HFFc6 (cell line): ENCODE results near the gene ORMDL3. TPM values are rescaled to one million over a fixed set of nuclear protein-coding genes. Genes with fewer than 3 reads are reported as not detected.
A peak's percentile ranks its signal among the peaks of the same experiment; 100 is the strongest.
"Not testable (repeated sequence)": the region's sequence is repeated elsewhere in the genome, so short reads cannot be mapped to it uniquely, and the experiment has no call there.

Experiments used
- DNase-seq: peaks from one replicate; pipeline ENCODE4 v3.0.0-alpha.2; 2018
- H3K27ac Mint-ChIP-seq: 2 replicates; pipeline ENCODE4 v1.8.0; 2020; ENCODE audit warnings: mild to moderate bottlenecking, mixed read lengths
- H3K27me3 Mint-ChIP-seq: 2 replicates; pipeline ENCODE4 v1.8.0; 2021; ENCODE audit warnings: mild to moderate bottlenecking, moderate library complexity, mixed read lengths; ENCODE audit not compliant: insufficient read depth
- H3K36me3 Mint-ChIP-seq: 2 replicates; pipeline ENCODE4 v1.8.0; 2021; ENCODE audit warnings: low read depth, mixed read lengths
- H3K4me1 Mint-ChIP-seq: 2 replicates; pipeline ENCODE4 v1.8.0; 2020; ENCODE audit warnings: low read depth, mixed read lengths
- H3K4me3 Mint-ChIP-seq: 2 replicates; pipeline ENCODE4 v1.8.0; 2020; ENCODE audit warnings: mild to moderate bottlenecking, moderate library complexity, mixed read lengths
- H3K9me3 Mint-ChIP-seq: 2 replicates; pipeline ENCODE4 v1.8.0; 2020; ENCODE audit warnings: mild to moderate bottlenecking, mixed read lengths
- CTCF ChIP-seq: fragments of 200-600 bp; sonication (generic); IDR thresholded peaks from 2 replicates; pipeline ENCODE4 v1.5.0; 2021; ENCODE audit warnings: antibody characterized with exemption, mild to moderate bottlenecking
- total RNA-seq, 6 experiments: library from RNA; stranded (reverse); fragmentation: NEBNext Ultra II Directional; extraction: Animal tissue kit (Norgen Biotek cat#: 25700); gene quantifications; 2 replicates in 1 of 6; 3 replicates in 5 of 6; pipeline ENCODE4 v1.2.3, GENCODE V29; 2021

ORMDL3 gene
- total RNA-seq, 6 experiments from 2014 or later: 39.0 to 63.9 (median 49.9) TPM

- no peak for TF ChIP-seq CTCF
- no peaks in the 10 kb centered on the region for H3K9me3 Mint-ChIP-seq
- H3K4me3 Mint-ChIP-seq: no peak overlapping the region
- DNase-seq: no peak
- H3K27ac Mint-ChIP-seq: no peak overlapping the region
- H3K4me1 Mint-ChIP-seq: no peaks in the 10 kb centered on the region
- peaks cover 53% of the 10 kb centered on the region for H3K27me3 Mint-ChIP-seq
- H3K36me3 Mint-ChIP-seq: no peaks in the 10 kb centered on the region
These were observed 40.3 kb downstream of the ORMDL3 start for GRCh38 chr17:39887078-39887477.

DNA sequence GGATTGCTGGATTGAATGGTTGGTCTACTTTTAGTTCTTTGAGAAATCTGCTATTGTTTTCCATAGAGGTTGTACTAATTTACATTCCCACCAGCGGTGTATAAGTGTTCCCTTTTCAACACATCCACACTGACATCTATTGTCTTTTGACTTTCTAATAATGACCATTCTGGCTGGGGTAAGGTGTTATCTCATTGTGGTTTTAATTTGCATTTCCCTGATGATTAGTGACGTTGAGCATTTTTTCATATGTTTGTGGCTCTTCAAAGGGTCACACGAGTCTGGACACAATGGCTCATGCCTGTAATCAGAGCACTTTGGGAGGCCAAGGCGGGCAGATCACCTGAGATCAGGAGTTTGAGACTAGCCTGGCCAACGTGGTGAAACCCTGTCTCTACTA, 41.3 kb downstream of the ORMDL3 start:
- H3K27me3 Mint-ChIP-seq: peaks cover 51% of the 10 kb centered on the region
- H3K9me3 Mint-ChIP-seq, H3K36me3 Mint-ChIP-seq, H3K4me1 Mint-ChIP-seq, H3K27ac Mint-ChIP-seq, H3K4me3 Mint-ChIP-seq, DNase-seq: not testable (repeated sequence)

GRCh38 chr17:39872751-39873150, 54.6 kb downstream of the ORMDL3 start:
- H3K36me3 Mint-ChIP-seq: no peaks in the 10 kb centered on the region
- H3K27me3 Mint-ChIP-seq: peaks cover 21% of the 10 kb centered on the region
- H3K9me3 Mint-ChIP-seq: peaks cover 8% of the 10 kb centered on the region; the same call in 1 of the 2 replicates
- no peak overlapping the region for H3K27ac Mint-ChIP-seq
- no peak overlapping the region for H3K4me3 Mint-ChIP-seq
- peak; percentile 40 for DNase-seq
- no peaks in the 10 kb centered on the region for H3K4me1 Mint-ChIP-seq
- TF ChIP-seq CTCF: peak; percentile 79

DNA sequence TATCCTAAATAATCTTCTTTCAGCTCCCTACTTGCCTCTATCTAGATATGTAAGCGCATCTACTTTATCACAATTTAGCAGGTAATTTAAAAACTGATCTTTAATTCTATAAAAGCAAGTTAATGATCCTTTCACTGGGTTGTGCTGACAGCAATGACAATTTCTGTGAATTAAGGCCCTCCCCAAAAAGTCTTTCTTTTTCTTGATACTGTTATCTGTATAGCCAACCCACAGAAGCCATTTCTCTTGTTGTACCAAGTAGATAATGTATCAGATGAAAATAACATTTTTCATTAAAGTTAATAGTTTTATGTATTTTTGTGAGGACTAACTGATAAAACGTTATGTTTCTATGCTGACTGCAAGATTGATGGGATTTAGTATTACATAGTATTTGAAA, 55.6 kb downstream of the ORMDL3 start:
- TF ChIP-seq CTCF: no peak
- Mint-ChIP-seq H3K4me1 (no peaks in the 10 kb centered on the region), H3K27ac (no peak overlapping the region), H3K27me3 (peaks cover 24% of the 10 kb centered on the region), H3K36me3 (no peaks in the 10 kb centered on the region), H3K9me3 (peaks cover 14% of the 10 kb centered on the region), H3K4me3 (no peak overlapping the region)
- DNase-seq: no peak

Other genes with a start within 250 kb of the ORMDL3 start
- gene PGAP3, start 239.5 kb downstream of the ORMDL3 start, total RNA-seq: 10 to 100 TPM in 5 of 6 experiments, 1 to 10 TPM in 1; 9.9 to 15.5 (median 12.7) TPM
- 10 to 100 TPM; 51.9 to 67.2 (median 61.0) TPM for gene ERBB2, start 227.5 kb downstream of the ORMDL3 start, total RNA-seq
- gene MIEN1, start 197.1 kb downstream of the ORMDL3 start, total RNA-seq: 10 to 100 TPM; 56.9 to 70.3 (median 66.0) TPM
- gene GRB7, start 189.7 kb downstream of the ORMDL3 start, total RNA-seq: not detected
- gene IKZF3, start 63.3 kb downstream of the ORMDL3 start, total RNA-seq: not detected
- not detected for gene ZPBP2, start 59.4 kb downstream of the ORMDL3 start, total RNA-seq
- gene GSDMB, start 9.0 kb downstream of the ORMDL3 start, total RNA-seq: 1 to 10 TPM; 1.4 to 3.1 (median 2.3) TPM
- not detected for gene LRRC3C, start 131 bp upstream of the ORMDL3 start, total RNA-seq
- gene GSDMA, start 35.4 kb upstream of the ORMDL3 start, total RNA-seq: under 1 TPM; 0.11 to 0.43 (median 0.36) TPM
- gene PSMD3, start 53.2 kb upstream of the ORMDL3 start, total RNA-seq: 100 to 1,000 TPM; 143 to 169 (median 160) TPM
- gene CSF3, start 87.8 kb upstream of the ORMDL3 start, total RNA-seq: under 1 TPM in 5 of 6 experiments, not detected in 1; 0.31 to 0.59 (median 0.48) TPM
- gene MED24, start 126.8 kb upstream of the ORMDL3 start, total RNA-seq: 10 to 100 TPM; 60.9 to 72.8 (median 65.3) TPM
- 10 to 100 TPM; 29.3 to 33.7 (median 30.7) TPM for gene THRA, start 135.4 kb upstream of the ORMDL3 start, total RNA-seq
- gene NR1D1, start 173.0 kb upstream of the ORMDL3 start, total RNA-seq: 10 to 100 TPM; 11.2 to 15.8 (median 15.1) TPM
- 10 to 100 TPM; 61.2 to 67.8 (median 65.5) TPM for gene MSL1, start 194.4 kb upstream of the ORMDL3 start, total RNA-seq
- 10 to 100 TPM; 49.5 to 67.7 (median 62.0) TPM for gene CASC3, start 212.9 kb upstream of the ORMDL3 start, total RNA-seq
- gene RAPGEFL1, start 249.9 kb upstream of the ORMDL3 start, total RNA-seq: 1 to 10 TPM; 1.5 to 2.2 (median 1.8) TPM